Stimulated activated CD4-positive, alpha-beta T cell treated with anti-CD3 and anti-CD28 coated beads, Interleukin-2, amount 100 ng/mL, for 48 hours (primary cell): ENCODE measurements around the gene CDH20.
"Not testable (repeated sequence)": the region's sequence is repeated elsewhere in the genome, so short reads cannot be mapped to it uniquely, and the experiment has no call there.

ENCODE experiments used
- DNase-seq, 2 donors: peaks; one replicate each; pipeline ENCODE4 v3.0.0-alpha.2; 2020

The CDH20 gene

DNA sequence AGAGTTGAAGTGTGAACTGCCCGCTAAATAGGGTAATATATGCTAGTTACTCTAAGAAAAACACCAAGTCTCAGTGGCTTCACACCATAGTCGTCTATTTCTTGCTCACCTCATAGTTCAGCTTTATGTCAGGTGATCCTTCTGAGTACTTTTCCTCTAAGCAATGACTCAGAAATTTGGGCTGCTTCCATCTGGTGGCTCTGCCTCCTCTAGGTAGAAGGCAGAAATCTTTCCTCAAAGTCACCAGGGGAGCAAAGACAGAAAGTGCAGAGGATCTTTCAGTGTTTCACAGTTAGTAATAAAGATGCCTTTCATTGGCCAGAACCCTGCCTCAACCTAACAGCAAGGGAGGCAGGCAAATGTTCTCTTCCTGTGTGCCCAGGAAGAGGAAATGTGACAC lies 17.3 kb downstream of the CDH20 start:
- no peak for DNase-seq

DNA sequence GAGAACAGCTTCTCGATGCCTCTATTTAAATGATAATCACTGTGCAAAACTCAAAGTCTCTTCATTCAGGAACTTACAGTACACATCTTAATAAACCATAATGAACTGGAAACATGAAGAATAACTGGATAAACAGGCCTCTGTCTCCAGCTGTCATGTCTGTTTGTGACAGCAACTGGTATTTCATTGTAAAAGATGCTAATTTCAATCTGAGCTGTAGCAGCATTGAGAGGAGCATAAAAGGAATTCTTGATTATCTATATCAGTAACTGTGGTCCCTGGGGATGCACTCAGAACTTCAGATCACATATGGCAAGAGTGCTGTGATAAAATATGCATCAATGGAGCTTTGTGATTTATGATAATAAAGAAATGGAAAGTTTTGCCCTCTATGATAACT lies 18.8 kb downstream of the CDH20 start:
- DNase-seq = no peak

- DNase-seq = no peak
These were observed 19.4 kb downstream of the CDH20 start for GRCh38 chr18:61352611-61353010.

DNA sequence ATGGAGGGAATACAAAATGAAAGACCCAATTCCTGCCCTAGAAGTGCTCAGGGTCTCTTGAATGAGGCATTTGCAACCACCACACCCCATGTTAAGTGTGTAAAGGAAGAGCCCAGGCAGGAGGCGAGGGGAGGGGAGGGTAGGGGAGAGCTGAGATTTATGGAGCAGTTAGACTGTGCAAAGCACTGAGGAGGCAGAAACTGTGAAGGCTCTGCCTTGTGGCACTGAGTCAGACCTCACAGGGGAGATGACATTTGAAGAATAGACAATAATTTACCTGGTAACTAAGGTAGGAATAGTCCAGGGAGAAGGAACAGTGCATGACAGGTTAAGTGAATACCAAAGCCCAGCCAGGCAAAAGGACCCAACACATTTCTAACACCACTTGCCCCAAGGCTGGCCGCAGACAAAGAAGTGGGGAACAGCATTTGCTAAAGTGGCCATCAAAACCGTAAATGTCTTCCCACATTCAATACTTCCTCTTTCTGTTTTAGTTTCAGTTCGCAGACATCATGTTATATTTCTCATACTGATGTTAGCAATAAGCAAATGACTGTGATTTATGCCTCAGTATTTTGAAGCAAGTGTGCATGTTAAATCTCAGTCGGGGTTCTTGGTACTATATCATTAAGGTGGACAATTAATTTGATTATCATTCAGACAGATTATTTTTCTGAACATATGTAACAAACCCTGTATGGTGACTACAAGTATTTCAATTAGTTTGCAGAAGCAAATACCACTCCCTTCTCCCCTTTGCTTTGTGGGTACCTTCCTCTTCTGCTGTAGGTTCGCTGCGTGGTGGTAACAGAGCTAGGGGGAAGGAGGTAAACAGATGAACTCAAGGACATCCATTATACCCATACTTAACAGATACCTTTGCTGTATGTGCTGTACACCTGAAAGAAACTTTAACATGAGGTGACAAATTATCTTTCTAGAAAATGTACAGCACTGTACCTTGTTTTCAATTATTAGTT lies 27.5 kb downstream of the CDH20 start:
- no peak for DNase-seq

DNA sequence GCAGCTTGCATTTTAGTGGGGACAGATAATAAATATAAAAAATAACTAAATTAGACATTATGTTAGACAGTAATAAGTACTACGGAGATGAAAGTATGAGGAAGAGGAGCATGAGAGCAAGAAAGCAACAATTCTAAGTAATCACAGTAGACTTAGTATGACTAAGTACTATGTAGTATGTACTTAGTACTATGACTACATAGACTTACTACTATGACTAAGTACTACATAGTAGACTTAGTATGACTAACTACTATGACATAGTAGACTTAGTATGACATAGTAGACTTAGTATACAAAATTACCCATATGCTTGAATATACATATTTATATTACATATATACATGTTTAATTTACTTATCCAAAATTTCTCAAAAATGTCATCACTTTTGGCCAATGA lies 29.3 kb downstream of the CDH20 start:
- DNase-seq = no peak

- no peak for DNase-seq
These were observed 31.7 kb downstream of the CDH20 start for GRCh38 chr18:61364953-61365352.

- no peak for DNase-seq
These were observed 34.8 kb downstream of the CDH20 start for GRCh38 chr18:61368001-61368400.

GRCh38 chr18:61369671-61370070 lies 36.4 kb downstream of the CDH20 start:
- DNase-seq = not testable (repeated sequence)

GRCh38 chr18:61371111-61371510 lies 37.9 kb downstream of the CDH20 start:
- DNase-seq = no peak

GRCh38 chr18:61379827-61380226 lies 46.6 kb downstream of the CDH20 start:
- no peak for DNase-seq

DNA sequence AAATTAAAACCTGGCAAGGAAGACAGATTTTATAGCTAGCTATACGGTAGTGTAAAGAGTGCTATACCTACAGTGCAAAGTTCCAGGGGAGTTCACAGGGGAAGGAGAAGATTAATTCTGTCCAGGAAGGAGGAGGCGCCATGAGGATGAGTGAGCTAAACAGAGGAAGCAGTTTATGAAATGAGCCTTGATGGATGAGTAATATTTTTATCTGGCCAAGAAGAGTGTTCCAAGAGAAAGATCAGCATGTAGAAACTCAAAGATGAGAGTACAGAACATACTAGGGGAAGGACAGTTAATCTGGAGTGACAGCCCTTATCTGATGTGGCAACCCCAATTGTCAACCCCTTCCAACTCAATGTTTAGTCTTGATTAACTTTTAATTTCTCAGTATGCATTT lies 54.8 kb downstream of the CDH20 start:
- no peak for DNase-seq

DNA sequence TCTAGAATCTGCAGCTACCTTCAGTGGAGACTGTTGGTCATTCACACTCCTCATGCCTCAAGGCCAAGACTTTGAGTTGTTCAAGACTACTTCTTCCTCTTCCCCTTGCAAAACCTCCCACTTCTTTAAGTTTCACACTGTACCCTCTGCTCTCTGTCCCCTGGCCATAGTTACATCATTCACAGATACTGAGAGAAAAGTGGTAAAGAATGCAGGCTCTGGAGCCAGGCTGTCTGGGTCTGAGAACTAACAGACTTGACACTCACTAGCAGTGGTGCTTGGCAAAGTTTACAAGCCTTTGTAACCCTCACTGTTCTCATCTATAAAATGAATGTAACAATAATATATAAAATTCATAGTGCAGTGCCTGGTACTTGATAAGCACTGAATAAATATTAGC lies 61.8 kb downstream of the CDH20 start:
- no peak for DNase-seq

- no peak for DNase-seq
These were observed 64.0 kb downstream of the CDH20 start for GRCh38 chr18:61397222-61397621.

DNA sequence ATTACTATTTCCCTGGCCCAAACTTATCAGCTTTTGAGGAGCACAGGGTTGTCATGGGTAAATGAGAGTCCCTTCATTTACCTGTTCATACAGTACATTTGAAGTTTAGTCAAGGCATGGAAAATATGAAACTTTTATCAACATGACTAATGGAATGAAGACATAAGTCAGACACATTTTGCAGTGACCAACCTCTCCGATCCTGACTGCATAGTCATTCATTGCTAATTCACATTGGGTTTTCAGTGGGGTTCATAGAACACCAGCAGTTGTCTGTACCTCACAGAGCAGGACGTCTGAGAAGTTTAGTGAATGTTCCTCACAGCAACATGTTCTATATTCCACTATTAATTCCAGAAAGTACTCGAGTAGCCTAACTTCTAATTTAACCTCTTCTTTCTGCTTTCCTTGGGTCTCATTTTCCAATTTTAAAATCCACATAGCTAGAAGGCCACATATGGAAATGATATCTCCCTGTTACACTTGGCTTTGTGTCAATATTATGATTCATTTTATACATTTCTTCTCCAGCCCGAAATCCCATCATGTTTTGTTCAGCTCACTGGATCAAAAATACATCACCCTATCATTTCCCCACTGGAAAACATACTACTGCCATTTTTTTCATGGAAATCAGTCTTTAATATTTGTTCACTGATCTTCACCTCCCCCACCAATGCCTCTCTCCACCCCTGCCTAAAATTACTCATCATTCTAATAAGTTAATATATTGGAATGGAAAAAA lies 65.9 kb downstream of the CDH20 start:
- no peak for DNase-seq

DNA sequence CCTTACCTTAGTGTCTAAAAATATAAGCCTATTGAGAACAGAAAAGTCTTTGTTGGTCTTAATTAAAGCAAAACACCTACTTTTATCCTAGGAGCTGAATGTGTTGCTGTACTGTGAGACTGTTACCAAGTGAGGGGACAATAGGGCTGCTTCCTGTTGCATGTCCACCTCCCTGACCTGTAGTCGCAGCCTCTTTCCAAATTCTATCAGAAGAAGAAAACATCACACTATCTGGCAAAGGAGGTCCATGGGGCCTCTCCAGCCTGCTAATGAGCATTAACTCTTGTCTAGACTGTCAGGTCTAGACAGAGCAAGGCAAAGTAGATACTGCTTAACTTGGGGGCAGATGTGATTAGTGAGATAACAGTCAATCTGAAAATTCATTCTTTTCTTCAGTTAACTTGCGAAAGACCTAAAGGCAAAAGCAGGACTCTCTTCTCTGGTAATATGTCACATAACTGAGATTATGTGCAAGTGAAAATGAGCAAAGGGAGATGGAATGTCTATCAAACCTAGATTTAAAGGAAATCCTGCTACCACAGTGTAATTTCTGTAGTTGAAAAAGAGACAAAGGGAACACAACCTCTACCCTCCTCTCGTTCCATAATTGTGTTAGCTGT lies 66.9 kb downstream of the CDH20 start:
- no peak for DNase-seq

- no peak for DNase-seq
These were observed 67.5 kb downstream of the CDH20 start for GRCh38 chr18:61400716-61401115.

GRCh38 chr18:61402726-61403125 lies 69.5 kb downstream of the CDH20 start:
- no peak for DNase-seq

DNA sequence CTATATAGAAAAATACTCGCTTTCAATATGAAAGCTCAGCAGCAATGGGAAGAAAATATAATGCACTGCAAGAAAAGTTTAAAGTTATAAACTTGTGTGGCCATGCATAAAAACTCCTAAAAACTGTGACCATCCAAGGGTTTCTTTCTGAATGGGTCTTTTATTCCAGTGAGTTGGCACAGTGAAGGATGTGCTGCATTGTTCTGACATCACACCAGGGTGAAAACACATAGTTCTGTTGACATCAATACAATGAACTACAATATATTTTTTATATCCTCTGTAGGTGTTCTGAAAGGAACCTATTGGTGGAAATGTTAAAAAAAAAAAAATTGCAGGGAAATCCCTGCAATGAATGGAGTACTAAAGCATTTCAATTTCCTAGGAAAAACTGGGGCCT lies 80.2 kb downstream of the CDH20 start:
- no peak for DNase-seq

DNA sequence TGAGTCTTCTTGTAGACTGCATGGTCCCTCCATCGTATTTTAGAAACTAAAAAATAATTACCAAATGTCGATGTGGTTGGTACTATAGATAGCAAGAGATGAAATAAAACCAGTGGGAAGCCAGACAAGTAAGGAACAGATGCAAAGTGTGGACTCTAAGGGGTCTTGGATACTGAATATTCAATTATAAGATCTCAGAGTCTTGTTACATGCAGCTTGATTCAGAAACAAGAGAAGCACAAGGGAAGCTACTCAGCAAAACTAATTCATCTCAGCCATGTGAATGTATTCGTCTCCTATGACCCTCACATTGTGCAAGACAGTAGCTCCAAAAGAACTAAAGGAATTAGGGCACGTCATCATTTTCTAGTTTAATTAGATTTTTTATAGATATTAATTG lies 80.9 kb downstream of the CDH20 start:
- DNase-seq = no peak

GRCh38 chr18:61419763-61420162 lies 86.5 kb downstream of the CDH20 start:
- DNase-seq = no peak

DNA sequence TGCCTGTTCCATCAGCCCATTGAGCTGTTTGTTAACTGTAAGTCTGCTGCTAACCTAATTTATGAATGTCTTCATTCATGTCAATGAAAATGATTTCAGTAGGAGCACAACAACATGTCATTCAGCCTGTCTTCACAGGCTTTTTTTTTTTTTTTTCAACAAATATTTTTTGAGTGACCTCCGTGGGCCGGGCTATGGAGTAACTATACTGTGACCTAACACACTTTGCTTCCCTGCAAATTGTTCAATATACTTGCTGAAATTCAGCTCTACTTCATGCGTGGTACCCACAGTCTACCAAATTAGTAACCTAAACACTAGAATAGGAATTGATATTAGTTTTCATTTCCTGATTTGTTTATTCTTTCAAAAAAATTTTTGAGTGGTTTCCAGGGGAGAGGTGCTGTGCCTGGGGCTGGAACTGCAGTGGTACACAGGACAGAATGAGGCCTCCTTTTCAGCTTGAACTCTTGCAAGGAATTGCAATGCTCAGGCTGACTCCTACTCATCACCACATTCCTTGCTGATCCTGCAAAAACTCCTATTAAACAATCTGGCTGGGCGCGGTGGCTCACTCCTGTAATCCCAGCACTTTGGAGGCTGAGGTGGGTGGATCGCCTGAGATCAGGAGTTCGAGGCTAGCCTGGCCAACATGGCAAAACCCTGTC lies 87.1 kb downstream of the CDH20 start:
- DNase-seq = no peak

- no peak for DNase-seq
These were observed 93.3 kb downstream of the CDH20 start for GRCh38 chr18:61426492-61427053.

- DNase-seq = no peak
These were observed 95.0 kb downstream of the CDH20 start for GRCh38 chr18:61428266-61428665.
